HG03108 (cell line): ENCODE data around the gene MFAP2.
"Not testable (repeated sequence)": the region's sequence is repeated elsewhere in the genome, so short reads cannot be mapped to it uniquely, and the experiment has no call there.

ENCODE experiments used
- ATAC-seq: cut with Tn5 transposase; IDR thresholded peaks from one replicate; pipeline ENCODE4 v1.9.1; 2021; ENCODE audit warnings: moderate library complexity; ENCODE audit not compliant: unreplicated experiment

MFAP2 gene

GRCh38 chr1:16964169-16964568 is 16.3 kb downstream of the MFAP2 start:
- ATAC-seq, result not testable (repeated sequence)

GRCh38 chr1:16961297-16962133 is 18.9 kb downstream of the MFAP2 start:
- ATAC-seq, result no peak

GRCh38 chr1:16960560-16961296 is 19.7 kb downstream of the MFAP2 start:
- ATAC-seq, result no peak

- no peak for ATAC-seq
These were observed 21.9 kb downstream of the MFAP2 start for GRCh38 chr1:16958475-16958874.

- ATAC-seq, result no peak
These were observed 22.7 kb downstream of the MFAP2 start for GRCh38 chr1:16957731-16958130.

- no peak for ATAC-seq
These were observed 23.6 kb downstream of the MFAP2 start for GRCh38 chr1:16956775-16957174.

- ATAC-seq, result no peak
These were observed 25.2 kb downstream of the MFAP2 start for GRCh38 chr1:16955186-16955585.

- no peak for ATAC-seq
These were observed 25.8 kb downstream of the MFAP2 start for GRCh38 chr1:16954579-16954978.

- not testable (repeated sequence) for ATAC-seq
These were observed 28.0 kb downstream of the MFAP2 start for GRCh38 chr1:16952376-16952775.

GRCh38 chr1:16949026-16949425 is 31.4 kb downstream of the MFAP2 start:
- not testable (repeated sequence) for ATAC-seq

GRCh38 chr1:16948282-16948891 is 32.0 kb downstream of the MFAP2 start:
- ATAC-seq, result not testable (repeated sequence)

GRCh38 chr1:16946646-16947045 is 33.8 kb downstream of the MFAP2 start:
- ATAC-seq, result no peak

GRCh38 chr1:16946185-16946584 is 34.2 kb downstream of the MFAP2 start:
- ATAC-seq, result not testable (repeated sequence)

- not testable (repeated sequence) for ATAC-seq
These were observed 34.9 kb downstream of the MFAP2 start for GRCh38 chr1:16945512-16945911.

GRCh38 chr1:16944038-16944437 is 36.4 kb downstream of the MFAP2 start:
- no peak for ATAC-seq

GRCh38 chr1:16939386-16940180 is 40.8 kb downstream of the MFAP2 start:
- not testable (repeated sequence) for ATAC-seq

- ATAC-seq, result no peak
These were observed 41.8 kb downstream of the MFAP2 start for GRCh38 chr1:16938351-16939321.

GRCh38 chr1:16936580-16936979 is 43.8 kb downstream of the MFAP2 start:
- not testable (repeated sequence) for ATAC-seq

- ATAC-seq, result not testable (repeated sequence)
These were observed 46.5 kb downstream of the MFAP2 start for GRCh38 chr1:16933945-16934344.
